HK-2 (cell line): ENCODE measurements around the gene FAM171A1.

Experiments
- DNase-seq: peaks from one replicate; pipeline ENCODE4 v3.0.0-alpha.2; 2018; ENCODE audit not compliant: unreplicated experiment

Gene FAM171A1

GRCh38 chr10:15242261-15242840 is 128.7 kb downstream of the FAM171A1 start:
- DNase-seq = no peak

- no peak for DNase-seq
Observed at GRCh38 chr10:15241306-15241705, 129.8 kb downstream of the FAM171A1 start.

GRCh38 chr10:15238555-15239335 is 132.3 kb downstream of the FAM171A1 start:
- DNase-seq = no peak

- no peak for DNase-seq
Observed at GRCh38 chr10:15237351-15237750, 133.7 kb downstream of the FAM171A1 start.

- peak; percentile 20 for DNase-seq
Observed at GRCh38 chr10:15236340-15236739, 134.7 kb downstream of the FAM171A1 start.

GRCh38 chr10:15232279-15232678 is 138.8 kb downstream of the FAM171A1 start:
- no peak for DNase-seq

- DNase-seq = no peak
Observed at GRCh38 chr10:15231426-15231825, 139.7 kb downstream of the FAM171A1 start.

- DNase-seq = no peak
Observed at GRCh38 chr10:15230257-15230656, 140.8 kb downstream of the FAM171A1 start.

GRCh38 chr10:15229268-15229667 is 141.8 kb downstream of the FAM171A1 start:
- DNase-seq = no peak

- no peak for DNase-seq
Observed at GRCh38 chr10:15228426-15228825, 142.7 kb downstream of the FAM171A1 start.

GRCh38 chr10:15227611-15228372 is 143.3 kb downstream of the FAM171A1 start:
- no peak for DNase-seq

- DNase-seq = no peak
Observed at GRCh38 chr10:15225511-15225910, 145.6 kb downstream of the FAM171A1 start.

GRCh38 chr10:15224948-15225347 is 146.1 kb downstream of the FAM171A1 start:
- DNase-seq = no peak

GRCh38 chr10:15223174-15223573 is 147.9 kb downstream of the FAM171A1 start:
- no peak for DNase-seq

- DNase-seq = no peak
Observed at GRCh38 chr10:15222511-15222910, 148.6 kb downstream of the FAM171A1 start.

GRCh38 chr10:15220445-15220844 is 150.6 kb downstream of the FAM171A1 start:
- DNase-seq = no peak

GRCh38 chr10:15216700-15217099 is 154.4 kb downstream of the FAM171A1 start:
- no peak for DNase-seq

GRCh38 chr10:15214237-15214636 is 156.9 kb downstream of the FAM171A1 start:
- DNase-seq = no peak

GRCh38 chr10:15213461-15213861 is 157.6 kb downstream of the FAM171A1 start:
- DNase-seq = no peak

- DNase-seq = peak; percentile 35
Observed at GRCh38 chr10:15211464-15211979, 159.6 kb downstream of the FAM171A1 start.

- no peak for DNase-seq
Observed at GRCh38 chr10:15210521-15210920, 160.6 kb downstream of the FAM171A1 start.

GRCh38 chr10:15209827-15210509 is 161.1 kb downstream of the FAM171A1 start:
- DNase-seq = peak; percentile 29
